ENCODE data around the gene FAM170A. TPM values are rescaled to one million over a fixed set of nuclear protein-coding genes. Genes with fewer than 3 reads are reported as not detected.

FAM170A gene, protein sequence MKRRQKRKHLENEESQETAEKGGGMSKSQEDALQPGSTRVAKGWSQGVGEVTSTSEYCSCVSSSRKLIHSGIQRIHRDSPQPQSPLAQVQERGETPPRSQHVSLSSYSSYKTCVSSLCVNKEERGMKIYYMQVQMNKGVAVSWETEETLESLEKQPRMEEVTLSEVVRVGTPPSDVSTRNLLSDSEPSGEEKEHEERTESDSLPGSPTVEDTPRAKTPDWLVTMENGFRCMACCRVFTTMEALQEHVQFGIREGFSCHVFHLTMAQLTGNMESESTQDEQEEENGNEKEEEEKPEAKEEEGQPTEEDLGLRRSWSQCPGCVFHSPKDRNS
- total RNA-seq = not detected
- long read RNA-seq = 0 reads

- DNase-seq (no peak), ATAC-seq (ENCODE audit: poor library complexity) (no peak)
- intact Hi-C loops (cut with DNase I) = no loop called here
Observed at GRCh38 chr5:119629339-119629738, at the start of gene FAM170A. FAM170A (plus strand) TSS chr5:119629558; CDS start chr5:119629769, 211 bp downstream.

- DNase-seq = no peak
- ATAC-seq (ENCODE audit: poor library complexity) = no peak
- intact Hi-C loops (cut with DNase I) = no loop called here
Observed at GRCh38 chr5:119582987-119583386, 46.4 kb upstream of the FAM170A start.

DNA sequence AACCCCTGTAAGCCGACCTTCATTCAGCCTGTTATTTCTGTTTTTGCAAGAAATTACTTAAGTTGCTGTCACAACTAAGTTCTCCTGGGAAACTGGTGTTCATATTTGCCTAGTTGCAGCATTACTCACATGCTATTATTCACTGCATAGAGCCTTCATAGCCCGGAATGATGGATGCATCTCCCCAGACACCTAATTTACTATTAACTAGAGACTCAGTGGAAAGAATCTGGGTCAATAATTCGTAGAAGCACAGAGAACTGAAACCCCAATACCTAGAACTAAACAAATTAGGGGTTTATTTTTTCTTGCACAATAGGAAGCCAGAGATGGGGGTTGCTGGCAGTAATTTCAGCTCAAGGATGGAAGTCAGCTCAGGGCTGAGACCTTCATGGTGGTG lies 45.7 kb upstream of the FAM170A start:
- ATAC-seq (ENCODE audit: poor library complexity) = no peak
- intact Hi-C loops (cut with DNase I) = no loop called here

GRCh38 chr5:119596046-119596445 lies 33.3 kb upstream of the FAM170A start:
- DNase-seq (no peak), ATAC-seq (ENCODE audit: poor library complexity) (no peak)
- intact Hi-C loops (cut with DNase I) = no loop called here

More for the DNA sequence above, 45.7 kb upstream of the FAM170A start:
- DNase-seq = no peak

GRCh38 chr5:119597728-119598298 lies 31.5 kb upstream of the FAM170A start:
- no peak for DNase-seq
- no peak for ATAC-seq (ENCODE audit: poor library complexity)
- intact Hi-C loops (cut with DNase I) = no loop called here

GRCh38 chr5:119613937-119614336 lies 15.4 kb upstream of the FAM170A start:
- intact Hi-C loops (cut with DNase I) = no loop called here
- ATAC-seq (ENCODE audit: poor library complexity) = no peak

GRCh38 chr5:119614838-119615237 lies 14.5 kb upstream of the FAM170A start:
- intact Hi-C loops (cut with DNase I) = no loop called here
- ATAC-seq (ENCODE audit: poor library complexity) (no peak), DNase-seq (no peak)

More at GRCh38 chr5:119613937-119614336, 15.4 kb upstream of the FAM170A start:
- no peak for DNase-seq

DNA sequence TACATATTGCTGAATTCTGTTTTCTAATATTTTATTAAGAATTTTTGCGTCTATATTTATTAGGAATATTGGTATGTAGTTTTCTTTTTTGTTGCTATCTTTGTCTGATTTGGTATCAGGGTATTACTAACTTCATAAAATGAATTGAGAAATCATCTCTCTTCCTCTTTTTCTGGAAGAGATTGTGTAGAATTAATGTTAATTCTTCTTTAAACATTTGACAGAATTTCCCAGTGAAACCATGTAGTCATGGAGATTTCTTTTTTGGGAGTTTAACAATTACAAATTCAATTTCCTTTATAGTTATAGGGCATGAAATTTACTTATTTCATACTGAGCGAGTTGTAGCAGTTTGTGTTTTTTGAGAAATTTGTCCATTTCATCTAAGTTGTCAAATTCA lies 3.3 kb upstream of the FAM170A start:
- intact Hi-C loops (cut with DNase I) = no loop called here
- ATAC-seq (ENCODE audit: poor library complexity) = no peak
- no peak for DNase-seq

GRCh38 chr5:119630752-119631440 lies 1.5 kb downstream of the FAM170A start:
- intact Hi-C loops (cut with DNase I) = no loop called here
- DNase-seq (no peak), ATAC-seq (ENCODE audit: poor library complexity) (no peak)

DNA sequence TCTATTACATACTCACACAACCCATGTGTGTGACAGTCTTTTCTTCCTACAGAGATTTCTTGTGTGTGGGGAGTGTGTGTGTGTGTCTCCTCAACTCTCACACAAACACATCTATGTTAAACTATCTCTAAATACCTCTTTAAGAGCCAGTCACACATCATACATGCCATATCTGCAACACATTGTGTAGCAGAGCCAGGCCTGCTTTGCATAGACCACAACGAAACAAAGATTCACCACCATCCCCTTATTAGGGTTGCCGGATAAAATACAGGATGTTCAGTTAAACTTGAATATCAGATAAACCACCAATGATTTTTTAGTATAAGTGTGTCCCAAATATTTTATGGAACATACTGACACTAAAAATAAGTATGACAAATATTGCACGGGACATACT lies 2.3 kb downstream of the FAM170A start:
- ATAC-seq (ENCODE audit: poor library complexity) = no peak
- no peak for DNase-seq
- intact Hi-C loops (cut with DNase I) = no loop called here

DNA sequence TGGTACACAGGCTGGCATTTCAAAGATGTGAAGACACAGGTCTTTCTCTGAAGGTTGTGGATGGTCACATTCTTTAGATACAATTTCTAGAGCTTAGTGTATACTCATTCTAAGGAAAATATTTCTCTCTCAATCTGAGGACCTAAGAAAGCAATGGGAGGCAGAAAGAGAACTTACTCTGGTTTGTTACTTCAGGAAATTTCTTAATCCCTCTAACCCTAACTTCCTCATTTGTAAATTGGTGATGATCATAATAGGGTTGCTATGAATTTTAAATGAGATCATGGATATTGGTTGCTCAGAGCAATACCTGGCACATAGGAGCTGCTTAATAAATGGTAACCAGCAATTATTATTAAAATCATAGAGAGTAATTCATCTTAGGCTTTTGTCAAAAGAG lies 22.1 kb downstream of the FAM170A start:
- DNase-seq (no peak), ATAC-seq (ENCODE audit: poor library complexity) (no peak)
- intact Hi-C loops (cut with DNase I) = no loop called here

DNA sequence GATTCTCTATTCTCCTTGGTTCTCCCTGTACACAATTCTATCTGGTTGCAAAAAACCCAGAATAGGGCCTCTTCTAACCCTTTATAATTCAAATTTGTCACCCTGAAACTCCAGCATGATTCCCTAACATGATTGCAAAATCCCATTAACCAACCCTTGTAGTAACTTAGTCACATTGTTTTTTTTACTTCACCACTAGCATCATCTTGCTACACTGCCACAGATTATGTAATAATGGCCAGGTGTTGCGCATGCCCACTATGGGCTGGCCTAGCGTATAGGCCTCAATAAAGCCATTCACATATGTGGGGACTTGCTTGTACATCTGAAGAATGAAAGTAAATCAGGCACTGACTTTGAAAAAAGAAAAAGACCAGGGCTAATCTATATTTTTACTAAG lies 25.7 kb downstream of the FAM170A start:
- ATAC-seq (ENCODE audit: poor library complexity) = no peak
- intact Hi-C loops (cut with DNase I) = no loop called here
- DNase-seq = no peak

- ATAC-seq (ENCODE audit: poor library complexity) = no peak
- DNase-seq = no peak
- intact Hi-C loops (cut with DNase I) = no loop called here
Observed at GRCh38 chr5:119656023-119656422, 26.7 kb downstream of the FAM170A start.

- intact Hi-C loops (cut with DNase I) = no loop called here
- DNase-seq (no peak), ATAC-seq (ENCODE audit: poor library complexity) (no peak)
Observed at GRCh38 chr5:119666542-119666941, 37.2 kb downstream of the FAM170A start.

- intact Hi-C loops (cut with DNase I) = no loop called here
- DNase-seq (no peak), ATAC-seq (ENCODE audit: poor library complexity) (no peak)
Observed at GRCh38 chr5:119678351-119679028, 49.1 kb downstream of the FAM170A start.

- ATAC-seq (ENCODE audit: poor library complexity) (no peak), DNase-seq (no peak)
- intact Hi-C loops (cut with DNase I) = no loop called here
Observed at GRCh38 chr5:119680080-119680479, 50.7 kb downstream of the FAM170A start.

DNA sequence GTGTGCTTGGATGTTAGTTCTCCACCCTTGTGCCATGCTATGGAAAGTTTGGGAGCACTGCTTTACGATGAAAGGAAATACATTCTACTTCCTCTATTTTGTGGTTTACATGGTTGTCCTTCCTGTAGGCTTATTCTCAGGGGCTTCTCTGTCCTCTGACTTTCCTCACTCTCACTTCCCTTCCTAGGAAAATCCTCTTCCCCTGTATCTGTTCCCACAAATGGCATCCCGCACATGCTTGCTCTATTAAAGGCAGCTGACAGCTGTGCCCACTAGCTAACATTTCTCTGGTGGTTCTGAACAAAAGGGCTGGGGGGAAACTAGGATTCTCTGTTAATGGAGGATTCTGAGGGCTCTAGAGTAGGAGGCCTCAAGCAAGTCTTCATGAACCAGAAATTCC lies 52.4 kb downstream of the FAM170A start:
- intact Hi-C loops (cut with DNase I) = no loop called here
- DNase-seq (no peak), ATAC-seq (ENCODE audit: poor library complexity) (no peak)

DNA sequence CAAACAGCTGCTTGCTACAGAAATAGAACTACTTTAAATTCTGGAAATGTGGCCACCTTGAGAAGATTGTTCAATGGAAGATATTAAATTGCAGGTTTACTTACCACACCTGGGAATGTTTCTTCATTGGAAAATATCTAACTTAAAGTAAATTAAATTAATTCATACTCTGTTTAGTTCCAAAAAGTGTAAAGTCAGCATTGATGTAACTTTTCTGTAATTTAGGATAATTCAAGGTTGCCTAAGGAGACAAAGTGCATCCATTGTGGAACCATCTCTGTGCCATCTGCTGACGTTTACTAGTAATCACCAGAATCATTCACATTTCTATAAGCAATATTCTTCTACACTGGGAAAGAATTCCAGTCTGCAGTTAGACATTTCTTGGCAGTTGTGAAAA lies 53.0 kb downstream of the FAM170A start:
- intact Hi-C loops (cut with DNase I) = no loop called here
- no peak for ATAC-seq (ENCODE audit: poor library complexity)
- DNase-seq = no peak
